Panc1 (cell line): Measurements from ENCODE around the gene COQ8A.

Source experiments
- POLR2AphosphoS5 ChIP-seq: IDR thresholded peaks from 2 replicates; pipeline ENCODE4 v1.6.1; 2012; ENCODE audit warnings: mild to moderate bottlenecking, low read depth, low read length, moderate library complexity
- SIN3A ChIP-seq: IDR thresholded peaks from 2 replicates; pipeline ENCODE4 v1.6.1; 2012; ENCODE audit warnings: low read depth, mild to moderate bottlenecking, low read length, moderate library complexity, borderline replicate concordance; ENCODE audit not compliant: insufficient read depth
- TCF7L2 ChIP-seq: IDR thresholded peaks from 2 replicates; pipeline ENCODE4 v1.6.1; 2011; ENCODE audit warnings: mild to moderate bottlenecking, low read depth, low read length, inconsistent platforms
- TF ChIP-seq, protein P1 (sequence below): fragments of 450-650 bp; IDR thresholded peaks from 2 replicates; pipeline ENCODE4 v1.5.1; 2017; ENCODE audit warnings: mild to moderate bottlenecking

DNA sequence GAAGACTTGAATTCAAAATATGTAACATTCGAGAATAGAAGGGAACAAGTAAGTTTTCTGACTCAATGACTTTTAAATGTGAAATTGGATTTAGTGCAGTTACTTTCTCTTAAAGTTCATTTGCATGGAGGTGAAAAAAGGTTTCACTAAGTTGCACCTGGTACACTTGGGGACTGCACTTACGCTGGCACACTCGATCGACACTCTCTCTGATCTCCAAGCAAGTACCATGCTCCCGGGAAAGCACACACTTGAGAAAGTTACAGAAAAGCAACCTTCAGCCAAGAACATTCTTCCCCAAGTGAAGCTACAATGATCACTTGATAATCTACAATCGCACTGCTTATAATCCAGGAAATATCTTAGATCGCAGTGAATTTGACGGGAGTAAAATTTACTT lies 63.1 kb downstream of the COQ8A start:
- TF ChIP-seq, protein P1, sequence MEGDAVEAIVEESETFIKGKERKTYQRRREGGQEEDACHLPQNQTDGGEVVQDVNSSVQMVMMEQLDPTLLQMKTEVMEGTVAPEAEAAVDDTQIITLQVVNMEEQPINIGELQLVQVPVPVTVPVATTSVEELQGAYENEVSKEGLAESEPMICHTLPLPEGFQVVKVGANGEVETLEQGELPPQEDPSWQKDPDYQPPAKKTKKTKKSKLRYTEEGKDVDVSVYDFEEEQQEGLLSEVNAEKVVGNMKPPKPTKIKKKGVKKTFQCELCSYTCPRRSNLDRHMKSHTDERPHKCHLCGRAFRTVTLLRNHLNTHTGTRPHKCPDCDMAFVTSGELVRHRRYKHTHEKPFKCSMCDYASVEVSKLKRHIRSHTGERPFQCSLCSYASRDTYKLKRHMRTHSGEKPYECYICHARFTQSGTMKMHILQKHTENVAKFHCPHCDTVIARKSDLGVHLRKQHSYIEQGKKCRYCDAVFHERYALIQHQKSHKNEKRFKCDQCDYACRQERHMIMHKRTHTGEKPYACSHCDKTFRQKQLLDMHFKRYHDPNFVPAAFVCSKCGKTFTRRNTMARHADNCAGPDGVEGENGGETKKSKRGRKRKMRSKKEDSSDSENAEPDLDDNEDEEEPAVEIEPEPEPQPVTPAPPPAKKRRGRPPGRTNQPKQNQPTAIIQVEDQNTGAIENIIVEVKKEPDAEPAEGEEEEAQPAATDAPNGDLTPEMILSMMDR: no peak
- no peak for TF ChIP-seq SIN3A
- TF ChIP-seq TCF7L2: no peak
- no peak for TF ChIP-seq POLR2AphosphoS5
